Activated CD8-positive, alpha-beta memory T cell treated with anti-CD3 and anti-CD28 coated beads for 24 hours (primary cell): ENCODE results near the gene BCAP31.
"Not testable (repeated sequence)": the region's sequence is repeated elsewhere in the genome, so short reads cannot be mapped to it uniquely, and the experiment has no call there.

Source experiments
- DNase-seq: peaks from one replicate; pipeline ENCODE4 v3.0.0-alpha.2; 2020

The BCAP31 gene

GRCh38 chrX:153733651-153734240 is 9.6 kb upstream of the BCAP31 start:
- DNase-seq, result no peak

- no peak for DNase-seq
Observed at GRCh38 chrX:153732401-153732800, 8.2 kb upstream of the BCAP31 start.

- DNase-seq, result no peak
Observed at GRCh38 chrX:153731845-153732215, 7.6 kb upstream of the BCAP31 start.

- DNase-seq, result no peak
Observed at GRCh38 chrX:153731117-153731844, 7.1 kb upstream of the BCAP31 start.

GRCh38 chrX:153730115-153730514 is 5.9 kb upstream of the BCAP31 start:
- not testable (repeated sequence) for DNase-seq

- no peak for DNase-seq
Observed at GRCh38 chrX:153728951-153729631, 4.9 kb upstream of the BCAP31 start.

- DNase-seq, result no peak
Observed at GRCh38 chrX:153728095-153728494, 3.9 kb upstream of the BCAP31 start.

GRCh38 chrX:153727123-153727931 is 3.1 kb upstream of the BCAP31 start:
- DNase-seq, result no peak

GRCh38 chrX:153726286-153727122 is 2.3 kb upstream of the BCAP31 start:
- peak; percentile 62 for DNase-seq

- no peak for DNase-seq
Observed at GRCh38 chrX:153725832-153726285, 1.7 kb upstream of the BCAP31 start.

- no peak for DNase-seq
Observed at GRCh38 chrX:153725039-153725831, 1.0 kb upstream of the BCAP31 start.

- DNase-seq, result no peak
Observed at GRCh38 chrX:153723351-153724251, 586 bp downstream of the BCAP31 start.

GRCh38 chrX:153722704-153723350 is 1.4 kb downstream of the BCAP31 start:
- DNase-seq, result no peak

- no peak for DNase-seq
Observed at GRCh38 chrX:153719701-153720100, 4.5 kb downstream of the BCAP31 start.

GRCh38 chrX:153719238-153719637 is 4.9 kb downstream of the BCAP31 start:
- DNase-seq, result no peak

- DNase-seq, result no peak
Observed at GRCh38 chrX:153717445-153717844, 6.7 kb downstream of the BCAP31 start.

GRCh38 chrX:153714256-153714655 is 9.9 kb downstream of the BCAP31 start:
- no peak for DNase-seq

GRCh38 chrX:153709726-153710674 is 14.2 kb downstream of the BCAP31 start:
- DNase-seq, result no peak

GRCh38 chrX:153708415-153708814 is 15.8 kb downstream of the BCAP31 start:
- no peak for DNase-seq
